HG03565 (cell line): ENCODE results near the gene PHC2.

Experiments used
- ATAC-seq: cut with Tn5 transposase; IDR thresholded peaks from one replicate; pipeline ENCODE4 v1.9.1; 2021; ENCODE audit warnings: mild to moderate bottlenecking, moderate library complexity; ENCODE audit not compliant: unreplicated experiment

Gene PHC2

DNA sequence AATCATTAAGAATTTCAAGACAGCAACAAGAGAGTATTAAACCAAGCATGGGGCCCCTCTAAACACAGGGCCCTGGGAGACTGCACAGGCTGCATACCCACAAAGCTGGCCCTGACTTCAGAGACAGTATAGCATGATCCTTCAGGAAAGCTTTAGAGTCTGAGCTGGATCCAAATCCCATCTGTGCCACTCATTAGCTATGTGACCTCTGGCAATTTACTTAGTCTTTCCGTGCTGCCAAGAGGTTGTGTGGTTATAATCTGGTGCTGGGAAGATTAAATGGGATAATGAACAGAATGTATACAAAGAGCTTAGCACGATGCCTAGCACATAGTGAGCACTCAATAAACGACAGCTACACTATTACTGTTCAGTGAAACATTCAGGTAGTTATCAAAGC lies 4.0 kb downstream of the PHC2 start:
- ATAC-seq: no peak

DNA sequence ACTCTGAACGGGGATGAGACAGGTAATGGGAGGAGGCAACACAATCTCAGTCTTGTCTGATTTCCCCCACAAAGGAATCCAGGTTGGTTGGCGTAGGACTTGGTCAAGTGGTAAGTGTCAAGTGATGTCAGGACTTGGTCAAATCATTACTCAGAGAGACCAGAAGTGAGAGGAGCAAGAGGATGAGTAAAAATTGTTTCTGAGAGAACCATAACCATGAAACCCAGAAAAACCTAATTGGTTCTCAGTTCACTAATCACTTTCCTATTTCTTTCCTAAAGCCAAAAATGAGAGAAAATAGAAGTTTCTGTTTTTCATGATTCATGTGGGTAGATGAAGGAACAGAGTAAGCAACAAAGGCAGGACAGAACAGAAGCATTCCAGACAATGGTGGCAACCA lies 5.0 kb downstream of the PHC2 start:
- ATAC-seq: no peak

DNA sequence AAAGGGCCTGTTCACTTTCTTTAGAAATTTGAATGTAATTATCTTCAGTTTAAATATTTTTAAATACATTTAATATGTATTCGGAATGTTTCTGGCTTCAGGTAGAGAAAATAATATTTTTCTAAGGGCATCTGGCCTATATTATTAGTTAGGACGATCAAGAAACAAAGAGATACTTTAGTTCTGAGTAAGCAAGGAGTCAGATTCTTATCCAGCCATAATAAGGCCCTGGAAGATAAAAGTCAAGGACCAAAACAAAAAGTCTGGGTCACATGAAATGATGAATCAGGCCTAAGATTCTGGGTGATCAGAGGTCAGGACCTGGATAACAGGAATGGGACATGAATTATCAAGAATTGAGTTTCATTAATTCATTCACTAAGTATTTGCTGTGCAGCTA lies 6.3 kb downstream of the PHC2 start:
- ATAC-seq: no peak

DNA sequence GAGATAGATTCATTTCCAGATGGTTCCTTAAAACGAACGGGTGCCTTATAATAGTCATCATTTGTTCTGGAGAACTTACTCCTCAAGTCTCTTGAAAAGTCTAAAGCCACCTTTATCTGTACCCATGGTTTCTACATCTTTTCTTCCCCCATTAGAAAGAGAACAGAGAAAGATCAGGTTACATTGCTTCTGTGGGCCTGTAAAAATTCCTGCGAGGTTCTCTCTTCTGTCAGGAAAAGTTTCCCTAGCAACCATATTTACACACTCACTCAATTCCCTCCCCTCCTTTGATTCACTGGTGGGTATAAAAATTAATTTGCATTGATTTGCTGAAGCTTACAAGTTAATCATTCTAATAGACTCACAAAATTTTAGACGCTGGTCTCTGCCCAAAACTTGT lies 6.7 kb downstream of the PHC2 start:
- ATAC-seq: no peak

DNA sequence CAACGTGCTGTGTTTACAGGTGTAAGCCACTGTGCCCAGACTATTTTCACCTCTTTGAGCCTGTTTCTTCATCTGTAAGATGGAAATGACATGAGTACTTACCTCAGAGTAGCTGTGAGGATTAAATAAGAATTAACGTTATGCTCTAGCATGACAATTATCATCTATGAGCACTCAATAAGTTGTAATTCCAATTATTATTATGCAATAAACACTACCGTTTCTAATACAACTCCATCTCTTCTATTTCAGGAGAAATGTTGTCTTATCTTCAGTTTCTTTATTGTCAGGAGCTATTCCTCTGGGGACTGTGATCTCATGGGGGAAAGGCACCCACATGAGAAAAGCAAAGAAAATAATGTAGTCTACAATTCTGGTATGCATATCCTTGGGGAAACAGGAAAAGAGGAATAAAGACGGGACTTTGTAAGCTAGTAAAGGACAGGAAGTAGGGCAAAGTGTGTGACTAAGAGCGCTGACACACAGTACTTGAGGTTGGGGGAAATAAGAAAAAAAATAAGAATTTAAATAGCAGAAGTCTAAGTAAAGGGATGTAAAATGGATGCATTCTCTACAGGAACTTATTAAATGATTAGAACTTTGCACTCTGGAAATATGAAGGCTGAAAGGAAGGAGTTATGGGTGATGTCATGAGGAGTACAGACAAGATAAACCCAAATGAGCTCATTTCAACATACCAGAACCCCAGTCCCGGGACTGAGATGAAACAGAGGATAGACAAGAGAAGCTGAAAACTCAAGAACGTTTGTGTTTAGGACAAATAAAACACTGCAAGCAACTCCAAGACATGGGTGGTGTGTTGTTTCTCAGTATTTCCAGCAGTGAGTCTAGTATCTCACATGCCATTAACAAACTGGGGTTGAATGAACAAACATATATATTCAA lies 9.8 kb downstream of the PHC2 start:
- no peak for ATAC-seq

DNA sequence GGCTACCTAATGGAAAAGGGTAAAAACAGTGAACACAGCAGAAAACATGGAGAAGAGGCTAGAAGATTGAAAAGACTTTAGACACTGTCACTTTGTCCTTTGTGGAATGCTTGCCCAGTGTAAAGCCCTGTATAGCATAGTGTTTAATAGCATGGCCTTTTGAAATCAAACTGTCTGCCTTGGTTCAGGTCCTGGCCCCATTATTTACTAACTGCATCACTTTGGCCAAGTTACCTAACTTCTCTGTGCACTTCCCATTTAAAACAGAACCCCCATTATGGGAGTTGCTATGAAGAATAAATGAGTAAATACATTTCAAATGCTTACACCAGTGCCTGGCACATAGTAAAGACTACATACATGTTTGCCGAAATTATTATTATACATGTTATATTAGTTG lies 12.1 kb downstream of the PHC2 start:
- no peak for ATAC-seq

DNA sequence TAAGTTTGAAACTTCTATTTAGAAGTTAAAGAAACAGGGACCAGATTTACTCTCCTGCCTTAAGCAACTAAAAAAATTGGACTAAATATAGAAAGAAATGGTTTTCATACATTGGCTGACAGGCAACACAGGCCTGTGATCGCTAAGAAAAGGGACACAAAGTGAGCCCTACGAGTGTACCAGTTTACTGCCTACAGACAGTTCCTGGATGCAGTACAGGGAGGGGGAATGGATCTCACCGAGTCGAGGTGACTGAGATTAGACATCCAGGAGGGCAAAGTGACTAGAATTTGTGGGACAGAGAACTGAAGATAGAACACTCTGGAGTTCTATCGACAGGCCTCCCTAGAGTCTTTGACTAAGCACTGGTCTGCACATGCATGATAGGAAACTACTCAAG lies 16.0 kb downstream of the PHC2 start:
- ATAC-seq: no peak

DNA sequence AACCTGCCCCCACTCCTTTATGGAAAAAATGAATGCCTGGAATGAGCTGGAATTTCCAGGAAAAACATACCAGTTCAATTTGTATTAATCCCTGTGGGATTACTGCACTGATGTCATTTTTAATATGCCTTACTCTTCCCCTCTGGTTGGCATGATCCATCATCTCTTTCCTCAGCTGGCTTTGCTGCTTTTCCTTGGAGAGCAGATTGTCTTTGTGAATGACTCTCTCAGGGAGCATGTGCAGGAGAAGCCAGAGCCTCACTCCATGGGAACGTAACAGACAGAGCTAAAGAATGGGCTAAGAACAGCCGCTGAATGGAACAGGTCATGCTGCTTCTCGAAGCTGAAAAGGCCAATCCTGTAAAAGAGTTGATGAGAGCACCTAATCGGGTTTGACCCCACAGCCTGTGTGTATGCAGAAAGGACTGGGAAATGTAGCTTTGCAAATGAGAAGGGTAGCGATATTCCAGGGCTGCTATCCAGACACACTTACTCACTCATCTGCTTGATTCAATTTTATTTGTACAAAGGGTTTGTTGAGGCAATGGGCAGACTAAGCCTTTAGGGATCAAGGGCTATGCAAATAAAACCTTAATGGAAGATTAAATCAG lies 20.7 kb downstream of the PHC2 start:
- ATAC-seq: no peak

DNA sequence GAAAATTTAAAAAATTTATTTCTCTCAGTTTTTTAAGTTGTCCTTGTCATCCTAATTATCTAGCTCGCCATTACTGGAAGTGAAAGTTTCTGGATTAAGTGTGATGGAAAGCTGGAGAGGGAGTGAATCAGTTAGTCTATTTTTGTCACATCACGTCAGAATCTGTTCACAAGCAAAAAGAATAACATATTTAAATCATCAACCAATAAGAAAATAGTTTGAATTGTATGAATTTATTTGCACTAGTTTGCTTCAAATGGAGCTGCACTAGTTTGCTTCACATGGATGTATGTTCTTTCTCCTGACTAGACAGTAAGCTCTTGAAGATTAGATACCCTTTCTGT lies 22.8 kb downstream of the PHC2 start:
- ATAC-seq: no peak

DNA sequence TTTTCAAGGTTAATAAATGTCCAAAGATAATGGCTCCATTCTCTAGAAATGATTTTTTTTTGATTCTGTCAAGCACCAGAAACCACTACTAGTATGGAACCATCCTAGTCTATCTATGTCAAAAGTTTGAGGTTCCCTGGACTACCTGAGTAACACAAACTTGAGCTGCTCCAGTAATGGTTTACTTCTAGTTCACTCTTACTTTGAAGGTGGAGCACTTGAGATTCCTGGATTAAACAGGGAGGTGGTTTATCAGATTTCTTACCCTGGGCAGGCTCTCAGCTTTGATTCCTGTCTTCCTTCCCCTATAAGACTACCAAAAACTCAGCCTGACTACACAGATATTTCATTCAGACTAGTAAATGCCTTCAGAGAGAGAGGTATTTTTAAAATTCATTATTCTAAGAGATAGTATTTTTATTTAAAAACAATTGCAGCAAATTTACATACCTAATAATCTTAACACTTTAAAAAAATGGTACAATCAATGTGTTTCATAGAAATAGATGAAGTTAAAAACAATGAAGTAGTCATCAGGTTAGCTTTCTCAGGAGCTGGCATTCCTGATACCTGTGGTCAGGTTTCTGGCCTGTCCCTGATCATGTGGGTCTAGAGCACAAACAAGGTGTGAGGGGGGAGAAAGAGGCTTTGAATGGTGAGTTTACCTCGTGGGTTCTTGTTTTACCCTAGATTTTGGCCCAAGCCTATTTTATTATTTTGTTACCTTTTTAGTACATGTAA lies 23.4 kb downstream of the PHC2 start:
- no peak for ATAC-seq

DNA sequence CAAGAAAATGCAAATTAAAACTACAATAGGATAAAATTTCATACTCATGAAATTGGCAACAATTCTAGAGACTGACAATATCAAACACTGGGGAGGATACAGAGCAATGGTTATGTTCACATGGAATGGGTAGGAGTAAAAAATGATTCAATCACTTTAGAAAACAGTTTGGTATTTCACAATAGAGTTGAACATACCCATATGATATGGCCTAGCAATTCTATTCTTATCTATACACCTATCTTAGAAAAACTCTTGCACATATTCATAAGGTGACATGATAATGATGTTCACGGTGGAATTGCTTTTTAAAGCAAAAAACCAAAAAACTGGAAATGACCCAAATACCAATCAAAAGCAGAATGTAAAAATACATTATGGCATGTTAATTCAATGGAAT lies 28.7 kb downstream of the PHC2 start:
- ATAC-seq: no peak

DNA sequence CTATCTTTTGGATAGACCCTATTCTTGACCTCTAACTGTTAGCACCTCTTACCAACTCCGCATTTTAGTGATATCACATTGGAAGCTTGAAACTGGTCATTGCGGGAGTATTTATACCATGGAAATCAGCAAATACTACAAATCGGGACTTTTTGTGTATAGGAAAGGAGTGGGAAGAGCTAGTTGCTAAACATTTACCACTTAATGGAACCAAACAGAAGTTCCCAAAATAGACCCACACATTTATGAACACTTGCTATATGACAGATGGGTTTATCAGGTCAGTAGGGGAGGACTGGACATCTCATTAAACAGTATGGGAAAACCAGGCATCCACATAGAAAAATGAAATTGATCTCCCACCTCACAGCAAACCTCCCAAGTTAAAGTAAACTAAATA lies 29.4 kb downstream of the PHC2 start:
- ATAC-seq: no peak

DNA sequence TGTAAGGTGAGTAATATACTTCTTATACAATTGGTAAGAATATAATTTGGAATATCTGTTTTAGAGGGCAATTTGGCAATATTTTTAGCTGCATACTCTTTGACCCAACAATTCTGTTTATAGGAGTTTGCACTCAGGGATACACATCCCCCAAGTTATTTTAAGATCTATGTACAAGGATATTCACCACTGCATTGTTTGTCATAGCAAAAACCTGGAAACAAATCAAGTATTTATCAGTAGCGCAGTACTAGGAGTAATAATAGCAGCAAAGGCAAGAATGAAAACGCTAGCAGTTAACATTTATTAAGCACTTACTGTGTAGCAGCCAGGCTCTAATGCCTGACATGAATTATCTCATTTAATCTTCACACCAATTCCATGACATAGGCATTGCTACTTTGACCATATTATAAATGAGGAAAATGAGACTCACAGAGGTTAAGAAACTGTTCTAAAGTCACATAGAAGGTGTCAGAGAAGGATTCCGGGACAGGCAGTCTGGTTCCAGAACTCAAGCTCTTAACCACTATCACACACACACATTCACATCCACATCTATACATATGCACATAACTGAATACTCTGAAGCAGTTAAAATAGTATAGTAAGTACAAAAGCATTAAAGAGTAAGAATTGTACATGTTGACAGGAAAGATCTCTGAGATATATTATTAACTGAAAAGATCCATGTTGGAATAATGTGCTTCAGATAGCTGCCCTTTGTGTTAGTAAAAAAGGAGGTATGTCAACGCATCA lies 30.6 kb downstream of the PHC2 start:
- ATAC-seq: no peak

DNA sequence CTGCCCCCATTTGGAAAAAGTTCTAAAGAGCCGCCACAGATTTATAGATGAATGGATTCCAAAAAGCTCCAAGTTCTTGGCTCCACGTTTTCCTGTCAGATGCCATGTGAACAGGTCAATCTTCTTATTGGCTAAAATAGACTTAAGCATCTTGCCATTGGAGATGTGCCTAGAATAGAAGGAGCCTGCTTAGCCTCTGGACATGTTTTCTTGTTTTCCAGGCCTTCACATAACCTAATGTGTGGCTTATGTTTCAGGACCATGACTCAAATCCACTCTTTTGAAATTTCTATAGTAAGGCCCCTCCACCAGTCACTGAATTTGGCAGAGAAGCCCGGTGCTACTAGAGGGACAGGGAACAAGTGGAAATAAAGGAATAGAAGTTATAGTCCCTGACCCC lies 31.5 kb downstream of the PHC2 start:
- ATAC-seq: no peak

DNA sequence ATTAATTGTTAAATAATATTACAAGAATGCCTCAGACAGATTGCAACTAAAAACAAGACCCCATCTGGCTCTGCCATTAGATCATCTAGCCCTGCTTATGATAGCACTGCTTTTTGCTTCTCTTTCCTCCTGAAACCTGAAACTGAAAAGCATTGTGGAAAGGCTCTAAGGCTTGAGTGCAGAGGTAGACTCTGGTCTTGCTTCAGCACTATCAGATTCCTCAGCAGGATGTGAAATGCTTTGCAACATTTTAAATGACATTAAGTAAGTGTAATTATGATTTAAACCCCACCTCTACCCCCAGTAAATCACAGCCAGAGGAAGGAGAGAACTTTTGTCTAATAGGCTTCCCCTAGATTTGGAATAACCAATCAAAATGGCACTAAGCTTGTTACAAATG lies 32.9 kb downstream of the PHC2 start:
- ATAC-seq: no peak

DNA sequence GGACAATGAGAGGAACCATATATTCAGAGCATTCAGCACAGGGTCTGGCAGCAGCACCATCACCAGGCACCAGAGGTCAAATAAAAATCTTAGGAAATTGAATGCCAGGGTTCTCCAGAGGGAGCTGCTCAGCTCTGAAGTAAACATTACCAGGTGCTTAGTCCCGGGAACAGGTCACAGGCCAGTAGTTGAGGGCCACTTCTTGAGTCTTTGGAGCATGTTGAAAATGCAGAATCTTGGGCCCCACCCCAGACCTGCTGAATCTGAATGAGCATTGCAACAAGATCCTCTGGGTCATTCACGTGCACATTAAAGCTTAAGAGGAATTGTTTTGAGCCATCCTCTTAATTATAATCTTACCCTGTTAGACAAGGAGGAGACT lies 33.8 kb downstream of the PHC2 start:
- no peak for ATAC-seq

DNA sequence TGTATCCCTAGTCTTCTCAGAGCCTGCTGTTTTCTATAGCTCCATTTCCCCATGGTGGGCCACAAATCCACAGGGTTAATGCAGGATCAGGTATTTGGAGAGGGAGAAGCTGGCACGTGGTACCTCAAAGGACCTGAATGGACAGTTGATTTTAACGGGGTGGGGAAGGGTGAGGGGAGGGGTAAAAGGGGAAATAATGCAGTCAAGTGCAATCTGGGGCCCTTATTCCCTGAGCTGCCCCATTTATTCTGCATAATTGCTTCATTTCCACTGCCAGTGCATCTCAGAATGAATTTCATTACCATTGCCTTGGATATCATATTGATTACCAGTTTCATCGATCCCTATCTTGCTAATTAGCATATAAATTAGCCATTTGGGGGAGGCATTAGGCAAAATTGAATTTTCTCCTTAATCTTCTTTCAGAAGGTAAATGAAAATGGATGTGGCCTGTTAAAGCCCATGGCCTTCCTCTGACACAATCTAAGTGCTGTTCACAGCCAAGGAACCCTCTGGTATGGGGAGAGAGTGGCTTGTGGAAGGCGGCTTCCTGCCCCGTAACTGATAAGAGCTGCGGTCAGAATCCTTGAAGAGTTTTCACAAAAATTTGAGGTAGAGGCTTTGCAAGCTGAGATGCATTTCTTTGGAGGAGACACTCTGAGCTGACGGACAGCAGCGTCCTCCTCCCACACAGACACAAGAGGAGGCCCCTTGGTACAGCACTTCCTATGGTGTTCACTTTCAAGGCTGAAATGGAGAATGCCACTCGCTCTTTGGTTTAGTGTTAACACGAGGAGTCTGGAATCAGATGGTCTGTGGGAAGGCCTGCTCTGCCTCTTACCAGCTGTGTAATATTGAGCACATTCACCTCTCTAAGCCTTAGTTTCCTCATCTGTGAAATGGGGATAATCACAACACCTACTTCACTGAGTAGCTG lies 34.4 kb downstream of the PHC2 start:
- no peak for ATAC-seq

DNA sequence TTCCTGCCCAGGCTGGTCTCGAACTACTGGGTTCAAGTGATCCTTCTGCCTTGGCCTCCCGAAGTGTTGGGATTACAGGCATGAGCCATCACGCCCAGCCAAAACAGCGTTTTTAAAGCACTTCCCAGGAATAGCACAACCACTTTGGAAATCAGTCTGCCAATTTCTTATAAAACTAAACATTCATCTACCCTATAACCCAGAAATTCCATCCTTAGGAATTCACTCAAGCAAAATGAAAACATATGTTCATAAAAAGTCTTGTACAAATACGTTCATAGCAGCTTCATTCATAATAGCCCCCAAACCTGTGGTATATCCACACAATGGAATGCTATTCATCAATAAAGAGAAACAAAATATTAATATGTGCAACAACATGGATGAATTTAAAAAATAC lies 36.1 kb downstream of the PHC2 start:
- no peak for ATAC-seq

DNA sequence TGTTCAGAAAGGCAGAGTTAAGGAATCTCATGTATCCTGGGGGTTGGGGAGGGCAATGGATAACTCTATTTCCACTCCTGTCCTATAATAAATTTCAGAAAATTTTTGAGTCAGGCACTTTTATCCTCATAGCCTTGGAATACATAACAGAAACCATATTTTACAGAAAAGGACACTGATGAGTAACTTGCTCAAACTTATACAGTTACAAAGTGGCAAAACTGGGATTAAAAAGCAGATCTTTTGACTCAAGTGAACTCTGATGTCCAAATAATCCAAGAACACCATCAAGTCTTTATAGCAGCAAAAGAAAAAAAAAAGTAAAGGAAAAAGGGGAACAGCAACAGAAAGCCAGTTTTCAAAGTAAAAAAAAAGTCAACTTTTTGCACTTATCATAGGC lies 36.9 kb downstream of the PHC2 start:
- no peak for ATAC-seq

DNA sequence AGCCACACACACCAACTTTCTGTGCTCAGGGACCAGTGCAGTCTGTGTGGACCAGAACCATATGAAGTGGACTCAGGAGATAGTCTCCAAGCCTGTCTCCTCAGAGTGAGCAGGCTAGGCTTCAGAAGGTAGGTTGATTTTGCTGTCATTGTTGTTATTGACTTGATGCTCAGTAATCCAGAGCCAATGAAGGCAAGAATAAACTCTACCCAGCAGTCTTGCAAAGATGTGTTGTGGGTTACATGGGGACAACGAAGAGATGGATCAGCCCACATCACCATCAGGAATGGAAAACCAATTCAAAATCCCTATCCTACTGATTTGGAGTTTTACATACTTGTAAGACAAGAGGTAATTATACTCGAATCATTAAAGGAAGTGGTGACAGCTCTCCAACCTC lies 37.4 kb downstream of the PHC2 start:
- no peak for ATAC-seq
